GM18873 (cell line): Measurements from ENCODE around the gene CHST8.

Source experiments
- ATAC-seq: cut with Tn5 transposase; IDR thresholded peaks from one replicate; pipeline ENCODE4 v1.9.1; 2021; ENCODE audit warnings: mild to moderate bottlenecking, moderate library complexity, moderate number of reproducible peaks; ENCODE audit not compliant: unreplicated experiment, low FRiP score

Gene CHST8

DNA sequence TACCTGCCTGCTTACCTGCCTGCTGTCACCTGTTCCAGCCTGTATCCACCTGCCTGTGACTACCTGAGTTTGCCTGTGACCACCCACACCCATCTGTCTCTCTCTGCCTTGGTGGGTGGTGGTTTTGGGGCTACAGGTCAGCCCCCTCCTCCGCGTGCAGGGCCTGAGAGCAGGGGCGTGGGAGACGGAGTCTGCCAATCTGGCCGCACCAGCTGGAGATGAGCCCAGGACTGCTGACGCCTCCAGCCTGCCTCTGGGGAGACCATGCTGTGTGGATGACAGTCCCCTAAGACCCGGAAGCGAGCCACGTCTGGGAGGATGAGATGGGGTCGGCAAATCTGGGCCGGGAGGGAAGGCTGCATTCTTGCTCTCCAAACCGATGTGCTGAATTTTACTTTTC, 159.0 kb downstream of the CHST8 start:
- no peak for ATAC-seq

DNA sequence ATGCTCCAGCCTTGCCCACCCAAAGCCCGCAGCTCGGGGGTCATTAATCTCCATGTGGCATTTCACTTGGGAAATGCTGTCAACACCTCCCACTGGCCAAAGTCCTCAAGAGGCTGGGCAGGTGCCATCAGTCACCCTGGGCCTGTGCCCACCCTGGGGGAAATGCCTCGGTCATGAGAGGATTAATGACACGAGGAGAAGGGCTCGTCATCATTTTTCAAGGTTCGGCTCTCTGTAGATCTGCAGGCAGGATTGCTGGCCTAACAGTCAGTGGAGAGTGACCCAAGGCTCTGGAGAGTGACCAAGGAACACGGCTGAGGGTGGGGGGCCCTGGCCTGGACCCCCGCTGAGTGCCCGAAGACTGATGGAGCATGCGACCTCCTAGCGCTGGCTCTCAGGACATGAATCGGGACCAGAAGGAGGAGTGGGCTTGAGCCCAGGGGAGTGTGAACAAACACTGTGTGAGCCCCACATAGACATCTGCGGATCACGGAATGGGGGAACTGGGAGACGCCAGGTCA, 159.7 kb downstream of the CHST8 start:
- no peak for ATAC-seq

GRCh38 chr19:33781996-33782395, 160.2 kb downstream of the CHST8 start:
- ATAC-seq = no peak

DNA sequence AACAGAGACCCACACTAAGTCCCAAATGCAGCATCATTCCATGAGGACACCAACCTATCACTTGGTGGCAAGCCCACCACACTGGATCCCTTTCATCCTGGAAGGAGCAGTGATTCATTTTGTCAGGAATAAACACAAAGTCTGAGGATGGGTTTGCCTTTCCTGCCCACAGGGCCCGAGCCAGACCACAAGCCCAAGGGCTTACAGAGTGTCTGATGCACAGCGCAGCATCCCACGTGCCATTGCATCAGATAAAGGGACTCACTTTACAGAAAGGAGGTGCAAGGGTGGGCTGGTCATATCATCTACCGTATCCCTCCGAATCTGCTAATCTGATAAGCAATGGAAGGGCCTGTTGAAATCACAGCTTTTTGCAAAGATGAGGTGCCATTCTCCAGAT, 162.7 kb downstream of the CHST8 start:
- no peak for ATAC-seq

DNA sequence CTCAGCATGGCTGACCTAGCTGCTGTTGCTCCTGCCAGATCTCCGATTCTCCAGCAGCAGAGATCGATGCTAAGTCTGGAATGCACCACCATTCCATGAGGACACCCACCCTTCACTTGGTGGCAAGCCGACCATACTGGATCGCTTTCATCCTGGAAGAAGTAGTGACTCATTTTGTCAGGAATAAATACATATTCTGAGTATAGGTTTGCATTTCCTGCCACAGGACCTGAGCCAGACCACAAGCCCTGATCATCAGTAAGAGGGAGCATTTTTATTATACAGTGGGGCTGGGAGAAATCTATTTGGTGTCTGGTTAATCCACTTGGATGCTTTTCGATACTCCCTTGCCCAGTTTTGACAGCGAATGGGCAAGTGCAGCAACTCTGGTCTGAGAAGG, 164.0 kb downstream of the CHST8 start:
- ATAC-seq = no peak

- no peak for ATAC-seq
These were observed 166.9 kb downstream of the CHST8 start for GRCh38 chr19:33788676-33789075.

- no peak for ATAC-seq
These were observed 167.6 kb downstream of the CHST8 start for GRCh38 chr19:33789344-33789743.

DNA sequence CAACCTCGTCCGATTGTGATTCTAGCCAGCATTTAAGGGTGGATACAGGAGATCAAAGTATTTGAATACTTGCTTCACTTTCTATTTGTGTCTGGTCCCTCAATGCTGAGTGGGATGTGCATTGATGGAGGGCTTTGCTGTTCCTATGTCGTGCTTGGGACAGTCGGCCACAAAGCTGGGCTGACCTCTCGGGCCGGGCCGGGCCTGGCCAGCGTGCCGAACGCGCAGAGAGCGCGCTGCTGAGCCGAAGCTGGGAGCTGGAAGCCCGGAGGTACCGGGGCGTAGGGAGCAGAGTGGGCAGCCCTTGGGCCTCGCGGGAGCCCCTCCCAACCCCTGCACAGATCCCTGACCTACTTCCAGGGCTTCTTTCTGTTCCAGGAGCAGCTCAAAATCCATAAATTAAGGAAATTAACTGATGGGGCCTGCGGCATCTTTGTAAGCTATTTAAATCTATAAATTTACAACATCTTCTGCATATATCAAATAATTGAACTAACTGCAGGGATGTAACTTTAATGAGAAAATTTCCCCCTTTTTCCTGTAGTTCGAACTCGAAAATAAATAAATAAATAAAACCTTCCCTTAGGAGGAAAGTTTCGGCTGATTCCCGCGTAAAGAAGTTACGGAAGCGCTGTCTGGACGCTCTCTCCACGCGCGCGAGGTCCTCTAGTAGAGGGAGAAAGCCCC, 173.1 kb downstream of the CHST8 start:
- no peak for ATAC-seq

DNA sequence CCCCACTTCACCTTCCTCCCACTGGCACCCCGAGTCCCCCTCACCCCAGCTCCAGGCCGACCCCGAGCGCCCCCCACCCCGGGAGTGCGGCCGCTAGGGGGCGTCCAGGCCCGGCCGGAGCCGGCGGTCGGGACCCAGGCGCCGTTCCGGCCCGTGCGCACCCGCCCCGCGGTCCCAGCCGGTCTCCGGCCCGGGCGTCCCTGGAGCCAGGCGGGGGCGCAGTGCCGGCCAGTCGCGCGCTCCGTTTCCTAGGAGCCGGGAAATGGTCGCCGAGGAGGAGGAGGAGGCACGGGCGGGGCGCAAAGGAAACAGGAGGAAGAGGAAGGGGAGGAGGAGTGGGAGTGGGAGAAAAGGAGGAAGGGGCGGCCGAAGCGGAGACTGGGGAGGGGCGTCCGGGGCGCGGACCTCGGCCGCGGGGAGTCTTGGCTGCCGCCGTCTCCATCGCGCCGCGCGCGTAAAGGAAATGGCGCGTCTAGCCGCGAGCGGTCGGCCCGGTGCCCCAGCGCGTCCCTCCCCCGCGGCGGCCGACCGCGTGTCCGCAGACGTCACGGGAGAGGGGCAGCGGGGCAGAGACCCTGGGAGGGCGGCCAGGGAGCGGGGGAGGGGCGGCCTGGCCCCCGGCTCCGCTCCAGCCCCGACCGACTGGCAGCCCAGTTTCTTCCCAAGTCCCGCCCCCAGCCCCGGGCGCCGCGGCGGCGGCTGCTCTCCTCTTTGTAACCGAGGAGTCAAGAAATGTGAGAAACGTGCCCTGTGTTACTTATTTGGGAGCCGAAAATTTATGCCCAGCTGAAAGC, 173.8 kb downstream of the CHST8 start:
- ATAC-seq = no peak

DNA sequence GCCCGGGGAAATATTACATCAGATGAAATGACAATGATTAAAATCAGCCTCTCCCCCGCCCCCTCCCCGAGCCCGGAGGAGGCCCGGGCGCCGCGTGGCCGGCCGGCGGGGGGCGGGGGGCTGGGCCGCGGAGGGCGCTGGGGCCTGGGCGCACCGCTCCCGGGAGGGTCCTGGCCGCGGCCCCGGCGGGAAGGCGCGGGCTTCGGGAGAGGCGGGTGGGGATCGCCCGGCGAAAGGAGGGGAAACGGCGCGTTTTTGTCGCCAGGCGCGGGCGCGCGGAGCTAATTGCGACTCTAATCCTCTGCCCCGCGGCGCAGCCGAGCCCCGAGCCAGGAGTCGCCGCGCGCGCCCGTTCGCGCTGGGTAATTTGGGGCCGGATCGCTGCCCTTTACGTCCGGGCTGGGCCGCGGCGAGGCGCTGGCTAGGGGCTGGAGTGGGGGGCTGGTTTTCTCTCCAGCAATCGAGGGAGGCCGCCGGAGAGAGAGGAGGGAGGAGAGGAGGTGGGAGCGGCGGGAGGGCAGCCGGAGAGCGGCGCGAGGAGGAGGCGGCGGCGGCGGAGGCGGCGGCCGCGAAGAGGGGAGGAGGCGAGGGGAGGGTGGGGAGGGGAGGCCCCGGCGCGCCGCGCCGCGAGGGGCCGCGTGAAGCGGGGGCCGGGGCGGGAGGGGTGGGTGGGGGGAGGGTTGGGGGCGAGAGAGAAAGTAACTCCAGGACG, 174.6 kb downstream of the CHST8 start, which contains the start of gene KCTD15:
Gene KCTD15, plus strand, starts transcription at position 707 of the 712 bp plus-strand sequence. CDS start 3,585 bp downstream, outside the sequence.
- no peak for ATAC-seq

GRCh38 chr19:33797802-33798671, 176.3 kb downstream of the CHST8 start:
- ATAC-seq = no peak

DNA sequence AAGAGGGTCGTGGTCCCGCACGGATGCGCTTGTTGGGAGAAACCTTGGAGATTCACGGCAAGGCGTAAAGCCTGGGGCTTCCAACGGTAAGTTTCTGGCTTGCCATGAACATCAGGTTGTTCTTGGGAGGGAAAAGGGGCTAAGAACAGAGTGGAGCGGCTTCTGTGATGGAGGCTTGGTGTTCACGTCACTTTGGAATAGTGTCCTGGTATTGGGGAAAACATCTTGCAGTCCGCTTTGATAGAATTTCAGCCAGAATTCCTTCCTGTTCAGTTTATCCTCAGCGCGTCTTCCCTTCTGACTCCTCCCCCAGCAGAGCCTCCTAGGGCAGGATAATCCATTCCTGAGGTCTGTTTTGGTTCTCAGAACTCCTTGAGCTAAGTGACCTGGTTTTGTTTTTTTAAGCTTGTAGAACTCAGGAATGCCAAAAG, 176.9 kb downstream of the CHST8 start:
- ATAC-seq = no peak

GRCh38 chr19:33799476-33799875, 177.7 kb downstream of the CHST8 start:
- no peak for ATAC-seq

- ATAC-seq = no peak
These were observed 178.4 kb downstream of the CHST8 start for GRCh38 chr19:33800012-33800680.

DNA sequence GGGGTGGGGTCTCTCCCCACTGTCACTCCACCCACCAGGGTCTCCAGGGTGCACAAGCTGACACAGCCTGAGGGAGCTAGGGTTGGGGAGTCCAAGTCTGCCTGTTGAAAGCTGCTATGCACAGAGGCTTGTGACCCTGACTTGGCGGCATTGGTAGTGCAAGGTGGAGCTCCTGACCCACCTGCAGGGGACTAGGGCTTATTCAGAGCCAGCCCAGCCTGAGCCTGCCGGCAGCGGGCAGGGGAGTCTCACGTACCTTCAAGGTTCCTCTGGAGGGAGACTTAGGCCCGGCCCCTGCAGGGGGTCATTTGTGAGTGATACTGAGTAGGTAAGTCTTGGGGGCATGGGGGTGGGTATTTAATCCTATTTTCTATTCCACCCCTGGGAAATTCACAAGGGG, 179.7 kb downstream of the CHST8 start:
- no peak for ATAC-seq

DNA sequence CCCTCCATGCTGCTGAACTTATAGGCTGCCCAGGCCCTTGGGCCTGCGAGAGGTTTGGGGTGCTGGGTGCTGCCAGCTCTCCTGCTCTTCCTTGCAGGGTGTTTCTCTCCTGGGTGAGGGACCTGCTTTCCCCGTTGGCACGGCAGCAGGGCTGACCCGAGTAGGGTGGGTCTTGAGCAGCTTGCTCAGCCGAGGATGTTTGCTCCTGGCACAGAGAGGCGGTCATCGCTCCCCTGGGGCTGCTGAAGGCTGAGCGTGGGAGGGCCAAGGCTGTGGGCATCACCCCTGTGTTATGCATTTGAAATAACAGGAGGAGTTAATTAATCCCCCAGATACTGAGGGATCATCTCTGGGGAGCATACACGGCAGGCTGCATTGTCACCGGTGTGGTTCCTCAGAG, 180.2 kb downstream of the CHST8 start:
- ATAC-seq = no peak

GRCh38 chr19:33802801-33803200, 181.0 kb downstream of the CHST8 start:
- no peak for ATAC-seq

DNA sequence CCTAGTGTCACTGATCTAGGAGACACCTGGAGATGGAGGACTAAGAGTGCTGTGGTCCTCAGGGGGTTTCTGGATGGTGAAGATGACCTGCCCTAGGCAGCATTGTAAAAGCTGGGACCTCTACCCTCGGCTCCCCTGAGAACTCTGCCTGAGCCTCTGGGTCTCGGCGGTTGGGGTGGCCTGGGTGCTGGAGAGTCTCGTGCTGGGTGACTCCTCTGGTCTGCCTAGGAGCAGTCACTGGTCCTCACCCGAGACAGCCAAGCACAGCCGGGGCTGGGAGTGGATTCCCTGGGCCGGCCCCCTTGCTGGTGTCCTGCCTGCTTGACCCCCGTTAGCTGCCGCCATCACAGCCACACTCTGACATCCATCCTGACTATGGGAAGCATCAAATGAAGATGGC, 181.6 kb downstream of the CHST8 start:
- ATAC-seq = no peak

DNA sequence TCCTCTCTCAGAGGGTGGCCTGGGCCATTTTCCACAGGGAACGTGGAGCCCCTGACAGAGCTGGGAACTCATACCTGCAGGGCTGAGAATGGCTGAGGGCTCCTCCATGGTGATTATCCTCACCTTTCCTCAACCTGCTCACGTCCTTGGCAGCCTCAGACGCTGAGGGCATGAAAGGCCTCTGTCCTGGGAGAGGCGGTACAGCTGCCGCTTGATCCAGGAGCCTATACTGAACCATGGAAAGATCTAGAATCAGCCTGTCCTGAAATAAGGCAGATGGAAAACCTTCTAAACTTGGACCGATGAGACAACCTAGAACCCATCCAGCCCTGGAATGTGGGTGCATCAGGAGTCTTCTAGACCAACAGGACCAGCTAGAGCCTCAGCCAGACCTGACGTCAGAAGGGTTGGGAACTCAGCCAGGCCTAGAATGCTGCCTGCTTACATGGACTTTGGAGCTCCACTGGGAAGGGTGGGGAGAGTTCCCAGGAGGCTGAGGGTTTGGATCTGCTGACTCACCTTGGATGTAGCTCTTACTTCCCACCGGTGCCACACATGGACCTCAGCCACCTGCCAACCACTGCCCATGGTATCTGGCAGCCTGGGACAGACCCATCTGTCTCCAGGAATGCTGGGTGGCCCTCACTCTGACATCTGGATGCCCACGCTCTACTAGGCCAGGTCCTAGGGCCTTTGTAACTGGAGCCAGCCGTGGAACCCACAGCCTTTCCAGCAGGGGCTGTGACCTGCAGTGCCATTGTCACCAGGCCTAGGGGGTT, 182.5 kb downstream of the CHST8 start:
- ATAC-seq = no peak
